Activated CD4-positive, CD25-positive, alpha-beta regulatory T cell treated with anti-CD3 and anti-CD28 coated beads, Interleukin-2, amount 50 U/mL, for 16 hours (primary cell): ENCODE data around the gene BRINP1.

Experiments used
- DNase-seq: peaks from one replicate; pipeline ENCODE4 v3.0.0-alpha.2; 2020; ENCODE audit warnings: low read depth, low spot score

Gene BRINP1

DNA sequence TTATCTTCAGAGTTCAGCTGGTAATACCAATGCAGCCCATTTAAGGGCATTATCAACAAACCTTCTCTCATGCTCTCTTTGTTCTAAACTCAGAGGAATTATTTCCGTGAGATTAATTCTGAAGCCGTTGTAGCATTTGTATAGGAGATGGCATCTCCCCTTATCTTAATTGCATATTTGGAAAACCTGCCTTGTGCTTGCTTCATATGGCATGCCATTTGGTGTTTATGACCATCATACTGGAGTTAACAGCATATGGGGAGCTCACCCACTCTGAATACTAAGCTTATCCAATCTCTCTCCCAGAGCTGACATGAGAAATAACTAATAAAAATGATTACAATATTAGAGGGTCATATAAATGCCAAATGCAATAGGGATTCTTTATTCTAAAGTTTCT is 243.2 kb downstream of the BRINP1 start:
- no peak for DNase-seq

DNA sequence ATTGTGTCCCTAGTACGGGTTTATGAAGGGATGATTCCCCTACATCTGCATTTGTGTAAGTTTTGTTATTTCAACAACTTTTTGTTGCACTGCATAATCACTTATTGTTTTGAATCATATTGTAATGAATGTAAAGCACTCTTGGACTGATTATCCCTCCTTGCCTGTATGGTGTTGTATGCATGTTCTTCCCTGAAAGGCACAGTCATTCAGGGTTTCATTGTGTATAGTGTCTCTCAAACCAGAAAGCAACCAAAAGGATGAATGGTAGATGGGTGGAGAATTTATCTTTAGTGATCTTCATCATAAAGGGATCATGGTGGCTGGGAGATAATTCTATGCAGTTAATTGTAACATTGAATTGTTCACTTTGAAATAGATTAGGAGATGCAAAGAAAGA is 247.3 kb downstream of the BRINP1 start:
- no peak for DNase-seq

DNA sequence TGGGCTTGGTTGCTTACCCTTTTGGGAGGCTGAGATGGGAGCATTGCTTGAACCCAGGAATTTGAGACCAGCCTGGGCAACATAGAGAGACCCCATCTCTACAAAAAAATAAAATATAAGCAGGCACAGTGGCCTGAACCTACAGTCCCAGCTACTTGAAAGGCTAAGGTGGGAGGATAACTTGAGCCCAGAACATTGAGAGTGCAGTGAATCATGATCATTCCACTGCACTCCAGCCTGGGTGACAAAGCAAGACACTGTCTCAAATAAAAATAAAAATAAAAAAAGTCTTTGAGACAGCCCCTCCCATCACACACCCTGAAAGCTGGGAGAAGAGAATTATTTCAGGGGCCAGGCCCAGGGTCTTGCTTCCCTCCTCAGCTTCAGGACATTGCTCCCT is 251.8 kb downstream of the BRINP1 start:
- DNase-seq = no peak
